KMS-11 (cell line): ENCODE results near the gene ZBTB38.

Experiments
- H2AFZ ChIP-seq: fragments of 200-600 bp; sonication (generic); 2 replicates; pipeline ENCODE4 v1.6.1; 2016; ENCODE audit warnings: antibody characterized with exemption, mixed run types, low read depth
- H3K27ac ChIP-seq: fragments of 200-600 bp; sonication (generic); 2 replicates; pipeline ENCODE4 v1.6.1; 2016; ENCODE audit warnings: mild to moderate bottlenecking, mixed run types
- H3K27me3 ChIP-seq: fragments of 200-600 bp; sonication (generic); 2 replicates; pipeline ENCODE4 v1.6.1; 2017; ENCODE audit warnings: mild to moderate bottlenecking, low read depth, mixed run types, moderate library complexity; ENCODE audit not compliant: insufficient read depth
- H3K36me3 ChIP-seq: fragments of 200-600 bp; sonication (generic); 2 replicates; pipeline ENCODE4 v1.6.1; 2017; ENCODE audit warnings: mild to moderate bottlenecking, mixed run types; ENCODE audit not compliant: insufficient read depth
- H3K4me1 ChIP-seq: fragments of 200-600 bp; sonication (generic); 2 replicates; pipeline ENCODE4 v1.6.1; 2016; ENCODE audit warnings: mild to moderate bottlenecking, low read depth, mixed run types; ENCODE audit not compliant: poor library complexity, severe bottlenecking
- H3K4me2 ChIP-seq: fragments of 200-600 bp; sonication (generic); 2 replicates; pipeline ENCODE4 v1.7.0; 2016; ENCODE audit warnings: mild to moderate bottlenecking, mixed run types
- H3K4me3 ChIP-seq: fragments of 200-600 bp; sonication (generic); IDR thresholded peaks from 2 replicates; pipeline ENCODE4 v1.6.1; 2017; ENCODE audit warnings: low read depth, low read length, mixed read lengths; ENCODE audit not compliant: insufficient read depth
- H3K79me2 ChIP-seq: fragments of 200-600 bp; sonication (generic); 2 replicates; pipeline ENCODE4 v1.6.1; 2016; ENCODE audit warnings: low read depth, mixed run types; ENCODE audit not compliant: insufficient read depth
- H3K9ac ChIP-seq: fragments of 200-600 bp; sonication (generic); 2 replicates; pipeline ENCODE4 v1.6.1; 2016; ENCODE audit warnings: mild to moderate bottlenecking, mixed run types
- H4K20me1 ChIP-seq: fragments of 200-600 bp; sonication (generic); 2 replicates; pipeline ENCODE4 v1.6.1; 2016; ENCODE audit warnings: mild to moderate bottlenecking, mixed run types; ENCODE audit not compliant: insufficient read depth
- CTCF ChIP-seq: fragments of 200-600 bp; sonication (generic); conservative IDR thresholded peaks from 2 replicates; pipeline ENCODE4 v1.6.1; 2017; ENCODE audit warnings: low read depth, mild to moderate bottlenecking, antibody characterized with exemption, low read length, moderate library complexity, mixed read lengths

Gene ZBTB38

DNA sequence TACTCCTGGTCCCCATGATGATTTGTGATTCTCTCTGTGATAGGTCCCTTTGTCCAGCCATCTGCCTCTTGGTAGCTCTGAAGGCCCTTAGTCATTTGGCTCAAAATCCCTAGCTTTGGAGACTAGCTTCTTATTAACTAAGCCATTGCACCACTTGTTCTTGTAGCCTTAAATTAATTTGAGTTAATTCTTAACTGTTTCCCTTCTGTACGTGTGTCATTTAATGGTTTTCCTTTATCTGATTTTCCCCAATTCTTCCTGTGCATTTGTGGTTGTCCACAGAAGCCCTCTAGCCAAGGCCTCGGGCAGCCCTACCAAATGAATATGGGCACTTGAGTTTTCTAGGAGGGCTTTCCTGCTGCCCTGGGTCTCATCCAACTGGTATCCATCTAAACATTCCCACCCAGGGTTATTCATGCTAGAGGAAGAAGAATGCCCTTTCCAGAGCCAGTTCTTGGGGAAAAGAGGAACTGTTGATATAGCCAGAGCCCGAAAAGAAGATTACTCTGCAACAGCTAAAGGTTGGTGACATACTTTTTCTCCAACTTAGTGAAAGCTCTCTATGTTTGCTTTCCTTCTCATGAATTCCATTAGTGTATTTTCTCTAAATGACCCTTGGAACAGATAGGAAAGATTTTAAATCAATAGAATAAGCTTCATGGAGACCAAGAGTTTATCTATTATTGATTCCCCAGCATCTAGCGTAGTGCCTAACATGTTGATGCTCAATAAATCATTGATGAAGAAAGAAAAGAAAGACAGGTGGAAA is 44.2 kb upstream of the ZBTB38 start:
- TF ChIP-seq CTCF, result no peak
- Histone ChIP-seq H3K27me3 (no peaks in the 10 kb centered on the region), H3K4me3 (no peak overlapping the region), H3K9ac (no peak overlapping the region), H3K79me2 (no peaks in the 10 kb centered on the region), H4K20me1 (no peaks in the 10 kb centered on the region), H2AFZ (no peak overlapping the region), H3K27ac (no peak overlapping the region), H3K4me2 (no peak overlapping the region), H3K36me3 (no peaks in the 10 kb centered on the region), H3K4me1 (no peaks in the 10 kb centered on the region)

- Histone ChIP-seq H3K27me3 (no peaks in the 10 kb centered on the region), H2AFZ (no peak overlapping the region), H3K4me3 (no peak overlapping the region), H3K9ac (no peak overlapping the region), H3K27ac (no peak overlapping the region), H3K79me2 (no peaks in the 10 kb centered on the region), H3K36me3 (no peaks in the 10 kb centered on the region), H3K4me2 (no peak overlapping the region), H4K20me1 (no peaks in the 10 kb centered on the region), H3K4me1 (no peaks in the 10 kb centered on the region)
- TF ChIP-seq CTCF, result no peak
Observed at GRCh38 chr3:141326123-141326522, 42.2 kb upstream of the ZBTB38 start.

DNA sequence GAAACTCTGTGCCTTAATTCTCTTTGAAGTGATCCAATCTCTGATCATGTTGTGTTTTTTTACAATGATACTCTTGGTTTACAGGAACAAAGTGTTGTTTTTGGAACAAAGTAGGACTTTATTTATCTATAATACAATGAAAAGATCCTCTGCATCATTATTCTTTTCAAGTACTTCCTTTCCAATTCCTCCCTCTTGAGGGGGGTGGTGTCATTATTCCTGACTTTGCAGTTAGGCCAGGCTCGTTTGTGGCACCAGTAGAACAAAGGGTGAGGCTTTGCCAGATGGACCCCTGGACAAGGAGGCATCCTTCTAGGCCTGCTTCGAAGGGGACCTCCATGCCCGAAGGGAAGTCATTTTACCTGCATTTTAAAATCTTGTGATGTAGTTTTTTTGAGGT is 41.7 kb upstream of the ZBTB38 start:
- Histone ChIP-seq H3K27ac (no peak overlapping the region), H3K36me3 (no peaks in the 10 kb centered on the region), H3K27me3 (no peaks in the 10 kb centered on the region), H3K4me3 (no peak overlapping the region), H3K9ac (no peak overlapping the region), H3K79me2 (no peaks in the 10 kb centered on the region), H3K4me1 (no peaks in the 10 kb centered on the region), H2AFZ (no peak overlapping the region), H4K20me1 (no peaks in the 10 kb centered on the region), H3K4me2 (no peak overlapping the region)
- TF ChIP-seq CTCF, result no peak

DNA sequence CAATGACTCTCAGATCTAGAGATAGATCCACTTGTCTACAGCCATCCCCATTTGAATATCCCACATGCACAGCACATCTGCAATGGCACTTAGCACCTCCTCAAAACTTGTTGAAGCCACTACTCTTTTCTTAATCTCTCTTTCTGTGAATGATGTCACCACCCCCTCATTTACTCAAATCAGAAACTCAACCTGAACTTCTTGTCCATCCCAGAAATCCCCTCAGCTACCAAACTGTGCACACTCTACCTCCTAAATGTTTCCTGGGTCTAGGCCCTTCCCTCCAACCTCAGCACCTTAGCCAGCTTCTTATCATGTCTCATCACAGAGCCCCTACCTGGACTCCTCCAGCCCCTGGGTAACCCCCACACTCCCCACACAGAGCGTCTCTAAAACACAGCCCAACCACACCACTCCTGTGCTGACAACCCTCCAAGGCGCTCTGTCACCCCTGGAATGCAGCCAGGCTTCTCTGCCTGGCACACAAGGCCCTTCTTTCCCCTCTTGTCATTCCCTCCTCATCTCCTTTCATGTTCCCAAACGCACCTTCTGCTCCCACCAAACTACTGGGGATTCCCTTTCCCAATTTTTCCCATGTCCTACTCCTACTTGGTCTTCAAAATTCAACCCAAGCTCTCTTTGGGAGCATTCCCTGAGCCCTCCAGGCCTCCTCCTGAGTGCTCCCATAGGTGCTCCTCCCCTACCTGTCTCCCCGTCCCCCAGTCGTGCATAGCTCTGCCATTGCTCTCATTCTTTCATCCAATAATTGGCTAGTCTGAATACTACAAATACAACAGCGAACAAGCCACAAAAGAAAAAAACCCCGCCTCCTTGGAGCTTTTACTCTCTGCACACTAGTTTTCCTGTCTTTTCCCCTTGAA is 39.8 kb upstream of the ZBTB38 start:
- no peaks in the 10 kb centered on the region for H3K4me1 ChIP-seq
- no peak for TF ChIP-seq CTCF

More for the DNA sequence above, 39.8 kb upstream of the ZBTB38 start:
- Histone ChIP-seq H3K27me3 (no peaks in the 10 kb centered on the region), H3K27ac (no peak overlapping the region), H3K4me3 (no peak overlapping the region), H3K36me3 (no peaks in the 10 kb centered on the region), H2AFZ (no peak overlapping the region), H3K4me2 (no peak overlapping the region), H3K79me2 (no peaks in the 10 kb centered on the region), H4K20me1 (no peaks in the 10 kb centered on the region), H3K9ac (no peak overlapping the region)
